ELF-1 (cell line): ENCODE data around the gene IQUB.
"Not testable (repeated sequence)": the region's sequence is repeated elsewhere in the genome, so short reads cannot be mapped to it uniquely, and the experiment has no call there.

Source experiments
- DNase-seq: peaks from one replicate; pipeline ENCODE4 v3.0.0-alpha.2; 2016; ENCODE audit warnings: low read depth, low spot score

The IQUB gene

GRCh38 chr7:123534383-123535260 lies at the start of gene IQUB:
Gene IQUB, minus strand, starts transcription at chr7:123534595. Its CDS starts 22,255 bp downstream, at chr7:123512340.
- DNase-seq = peak; percentile 96

- no peak for DNase-seq
Measured at GRCh38 chr7:123583821-123584220, 49.4 kb upstream of the IQUB start.

DNA sequence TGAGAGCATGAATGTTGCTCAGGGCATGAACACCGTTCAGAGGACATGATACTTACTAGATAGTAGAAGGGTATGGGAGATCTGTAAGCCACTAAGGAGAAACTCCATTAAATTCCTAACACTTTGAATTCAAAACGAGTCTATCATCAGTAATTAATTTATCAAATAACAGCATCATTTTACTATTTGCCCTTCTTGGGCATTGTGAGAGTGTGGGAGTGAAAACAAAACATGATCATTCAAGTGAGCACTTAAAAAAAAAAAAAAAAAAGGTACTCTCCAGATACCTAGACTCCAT lies 46.7 kb upstream of the IQUB start:
- DNase-seq = no peak

DNA sequence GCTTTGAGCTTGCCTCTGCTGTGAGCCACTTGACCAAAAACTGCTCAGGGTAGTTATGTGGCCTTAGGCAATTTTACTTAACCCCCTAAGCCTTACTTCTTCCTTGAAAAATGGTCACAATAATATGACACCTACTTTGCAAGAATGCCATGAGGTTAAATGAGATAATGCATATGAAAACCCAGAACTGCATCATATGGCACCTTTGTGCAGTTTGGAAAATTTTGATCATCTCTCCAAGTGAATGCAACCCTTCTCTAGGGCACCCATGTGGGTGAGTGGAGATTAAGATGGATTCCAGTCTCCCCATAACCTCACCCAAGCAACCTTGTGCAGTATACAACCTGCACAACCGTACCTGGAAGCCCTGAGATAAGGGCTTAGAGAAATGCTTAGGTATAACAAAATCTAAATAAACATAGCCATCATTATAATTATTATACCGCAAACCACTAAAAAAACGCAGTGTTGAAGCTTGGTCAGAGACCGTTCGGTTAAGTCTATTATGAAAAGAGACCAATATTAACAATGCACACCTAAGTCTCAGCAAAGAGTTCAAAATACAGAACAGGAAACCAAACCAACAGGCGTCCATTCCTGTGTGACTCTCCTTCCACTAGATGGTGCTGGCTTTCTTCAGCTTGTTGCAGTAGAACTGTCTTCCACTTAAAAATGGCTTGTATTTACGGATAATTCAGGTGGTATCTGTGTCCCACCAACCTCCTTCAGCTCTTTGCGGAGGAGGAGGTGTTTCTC lies 46.2 kb upstream of the IQUB start:
- DNase-seq = peak; percentile 42

GRCh38 chr7:123579416-123579815 lies 45.0 kb upstream of the IQUB start:
- DNase-seq = no peak

GRCh38 chr7:123573896-123574467 lies 39.6 kb upstream of the IQUB start:
- DNase-seq = no peak

DNA sequence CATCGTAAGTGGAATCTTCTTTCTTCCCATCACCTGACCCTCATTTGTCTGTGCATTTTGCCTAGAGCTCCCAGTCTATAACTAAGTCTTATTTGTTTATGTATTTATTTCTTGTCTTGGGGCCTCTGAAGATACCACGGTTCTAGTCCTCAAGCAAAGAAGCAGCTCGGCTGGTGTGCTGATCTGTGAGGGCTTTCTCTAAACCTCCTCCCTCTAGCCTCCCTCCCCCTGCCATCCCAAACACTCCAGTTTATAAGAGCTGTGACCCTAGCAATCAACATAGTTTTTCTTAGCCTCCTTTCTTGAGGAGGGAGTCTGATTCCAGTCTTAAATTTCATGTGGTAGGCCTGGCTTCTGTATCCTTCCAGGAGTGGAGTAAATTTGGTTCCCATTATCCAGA lies 38.9 kb upstream of the IQUB start:
- peak; percentile 8 for DNase-seq

DNA sequence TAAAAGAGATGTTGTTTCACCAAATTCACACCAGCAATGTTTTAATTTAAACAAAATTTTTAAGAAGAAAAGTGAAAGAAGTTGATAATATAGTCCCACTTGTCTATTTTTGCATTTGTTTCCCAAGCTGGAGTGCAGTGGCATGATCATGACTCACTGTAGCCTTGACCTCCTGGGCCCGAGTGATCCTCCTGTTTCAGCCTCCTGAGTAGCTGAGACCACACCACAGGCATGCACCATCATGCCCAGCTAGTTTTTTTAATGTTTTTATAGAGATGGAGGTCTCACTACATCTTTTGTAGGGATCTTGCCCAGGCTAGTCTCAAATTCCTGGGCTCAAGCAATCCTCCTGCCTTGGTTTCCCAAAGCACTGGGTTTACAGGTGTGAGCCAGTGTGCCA lies 37.3 kb upstream of the IQUB start:
- DNase-seq = no peak

DNA sequence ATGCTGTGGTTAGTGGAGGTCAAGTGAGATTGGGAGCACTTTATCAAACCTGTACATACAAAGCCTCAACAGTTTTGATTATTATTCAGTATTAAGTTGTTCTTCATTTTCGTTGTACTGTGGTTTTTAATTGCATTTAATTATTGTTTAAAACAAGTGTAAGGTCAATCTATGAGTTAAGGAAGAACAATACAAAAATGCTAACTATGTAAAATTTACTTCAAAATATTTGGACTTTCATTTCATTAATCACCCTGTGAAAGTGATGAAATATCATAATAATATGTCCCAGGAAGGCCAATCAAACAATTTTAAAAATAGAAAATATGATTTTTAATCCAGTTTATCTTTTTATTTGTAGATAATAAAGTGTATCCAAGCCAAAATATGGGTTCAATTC lies 36.8 kb upstream of the IQUB start:
- no peak for DNase-seq

DNA sequence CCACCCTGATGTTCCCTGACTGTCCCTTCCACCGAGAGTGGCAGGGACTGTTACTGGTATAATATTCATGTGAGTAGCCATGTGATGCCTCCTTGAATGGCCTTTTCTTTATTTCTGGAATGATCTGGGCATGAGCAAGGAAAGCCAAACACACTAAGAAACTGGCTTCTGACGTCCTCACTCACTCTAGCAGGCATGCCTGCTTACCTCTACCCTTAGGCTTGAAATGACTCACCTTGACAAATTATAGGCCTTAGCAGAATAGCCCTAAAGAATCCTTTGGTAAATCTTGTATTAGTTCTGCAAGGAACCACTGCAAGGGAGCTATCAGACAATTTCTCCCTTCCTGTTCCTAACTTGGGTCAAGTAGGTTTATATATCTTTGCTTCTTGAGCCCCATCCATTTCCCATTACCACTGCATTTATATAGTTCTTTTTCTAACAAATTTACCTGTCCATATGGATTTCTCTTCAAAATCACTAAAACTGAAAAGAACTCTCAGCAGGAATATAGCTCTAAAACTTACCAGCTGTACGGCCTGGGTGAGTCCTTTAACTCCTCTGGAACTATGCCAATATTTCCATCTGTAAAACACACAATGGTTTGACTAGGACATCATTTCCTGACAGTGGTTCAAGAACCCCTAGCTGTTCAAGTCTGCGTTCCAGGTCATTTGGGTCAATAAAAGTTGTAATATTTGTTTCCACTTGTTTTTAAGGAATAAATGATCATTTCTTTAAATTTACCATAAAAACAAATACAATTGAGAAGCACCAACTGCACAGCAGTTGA lies 36.2 kb upstream of the IQUB start:
- DNase-seq = peak; percentile 9

DNA sequence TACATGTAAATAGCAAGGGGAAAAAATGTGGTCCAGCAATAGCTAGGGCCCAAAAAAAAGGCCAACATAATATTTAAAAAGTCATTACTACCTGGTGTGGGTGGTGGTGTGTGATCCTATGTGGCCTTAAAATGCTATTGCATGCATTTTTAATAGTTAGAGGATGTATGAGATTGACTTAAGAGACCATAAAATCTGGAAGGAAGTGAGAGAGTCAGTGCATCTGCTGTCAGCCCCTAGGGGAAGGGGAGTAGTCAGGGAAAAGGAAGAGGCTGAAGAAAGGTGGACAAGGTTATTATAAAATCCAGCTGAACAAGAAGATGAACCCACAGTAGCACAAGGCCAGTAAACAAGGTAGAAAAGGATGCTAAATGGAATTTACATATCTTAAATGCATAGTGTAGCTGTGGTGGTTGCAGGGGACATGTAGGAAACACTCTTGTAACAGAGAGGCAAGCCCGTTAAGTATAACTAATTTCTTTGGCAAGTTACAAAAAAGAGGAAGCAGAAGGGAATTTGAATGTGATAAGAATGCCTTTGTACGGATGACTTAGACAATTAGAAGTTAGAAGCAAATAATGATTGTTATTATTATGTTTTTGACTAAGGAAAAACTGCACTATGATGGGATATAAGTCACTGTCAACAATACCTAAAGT lies 35.1 kb upstream of the IQUB start:
- no peak for DNase-seq

- DNase-seq = no peak
Measured at GRCh38 chr7:123562121-123562520, 27.7 kb upstream of the IQUB start.

DNA sequence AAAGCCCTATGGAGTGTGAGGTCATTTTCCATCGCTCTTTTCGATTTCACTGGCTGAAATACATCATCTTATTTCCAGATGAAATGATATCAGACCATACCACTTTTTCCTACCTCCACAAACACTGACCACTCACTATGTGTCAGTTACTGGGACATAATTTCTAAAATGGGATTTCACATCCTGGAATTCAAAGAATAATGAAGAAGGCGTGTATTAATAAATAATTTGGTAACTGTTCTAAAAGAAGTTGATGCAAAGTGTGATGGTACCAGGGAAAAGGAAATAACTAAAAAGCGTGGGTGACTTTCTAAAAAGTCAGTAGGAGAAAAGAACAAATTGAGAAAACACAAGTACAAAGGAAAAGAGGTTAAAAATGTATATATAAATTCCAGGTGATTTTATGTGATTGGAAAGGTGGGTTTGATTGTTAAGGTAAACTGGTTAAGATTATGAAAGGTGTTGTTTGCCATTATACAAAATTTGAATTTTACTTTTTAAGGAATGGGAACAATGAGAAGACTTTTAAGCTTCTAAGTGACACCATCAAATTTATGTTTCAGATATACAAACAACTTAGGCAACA lies 24.0 kb upstream of the IQUB start:
- no peak for DNase-seq

DNA sequence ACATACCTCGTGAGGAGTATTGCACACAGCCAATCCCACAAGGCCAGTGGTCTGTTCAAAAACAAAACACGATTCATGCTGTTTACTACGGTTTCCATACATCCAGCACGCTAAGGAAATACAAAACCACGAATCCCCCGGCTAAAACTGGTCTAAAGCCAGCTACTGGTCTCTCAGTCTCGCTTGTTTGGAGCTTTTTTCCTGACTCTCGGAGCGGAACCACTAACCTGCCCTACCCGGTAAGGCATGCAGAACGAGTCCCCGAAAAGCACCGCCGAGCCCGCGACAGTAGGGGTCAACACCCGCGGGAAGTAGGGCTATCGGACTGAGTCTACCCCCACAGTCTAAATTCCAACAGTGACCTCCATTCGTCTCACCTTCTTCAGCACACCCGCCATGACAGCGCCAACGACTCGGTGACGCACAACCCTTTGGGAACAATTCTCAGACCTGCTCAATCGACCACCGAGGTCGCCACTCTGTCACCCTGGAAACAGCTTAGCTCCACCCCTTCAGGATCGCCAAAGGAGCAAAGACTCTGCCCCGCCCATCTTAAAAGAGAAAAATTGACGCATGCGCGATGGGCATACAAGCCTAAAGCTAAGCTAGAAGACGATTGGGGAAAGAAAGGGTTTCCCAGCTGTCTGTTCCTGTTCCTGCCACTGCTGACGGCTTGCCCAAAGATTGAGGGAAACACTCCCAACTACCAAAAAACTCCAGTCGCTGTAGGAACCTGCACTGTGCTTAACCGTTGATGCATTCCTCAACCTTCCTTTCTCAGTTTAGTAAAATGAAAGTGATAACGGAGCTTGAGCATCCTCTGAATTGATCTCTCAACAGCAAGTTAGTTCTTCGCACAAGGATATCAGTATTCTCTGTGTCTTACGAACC lies 23.2 kb upstream of the IQUB start, which contains the start of gene NDUFA5:
TSS of gene NDUFA5 (minus strand) at position 421 of the 891 bp plus-strand sequence. CDS start at position 398, 23 bp downstream.
- DNase-seq = peak; percentile 98

GRCh38 chr7:123557016-123557397 lies 22.6 kb upstream of the IQUB start:
- DNase-seq = no peak

GRCh38 chr7:123555484-123555883 lies 21.1 kb upstream of the IQUB start:
- no peak for DNase-seq

DNA sequence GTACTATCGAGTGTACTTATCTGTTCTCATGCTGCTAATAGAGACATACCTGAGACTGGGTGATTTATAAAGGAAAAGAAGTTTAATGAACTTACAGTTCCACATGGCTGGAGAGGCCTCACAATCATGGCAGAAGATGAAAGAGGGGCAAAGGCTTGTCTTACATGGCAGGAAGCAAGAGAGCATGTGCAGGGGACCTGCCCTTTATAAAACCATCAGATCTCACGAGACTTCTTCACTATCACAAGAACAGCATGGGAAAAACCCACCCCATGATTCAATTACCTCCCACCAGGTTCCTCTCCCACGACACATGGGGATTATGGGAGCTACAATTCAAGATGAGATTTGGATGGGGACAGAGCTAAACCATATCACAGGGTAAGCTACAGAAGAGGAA lies 18.8 kb upstream of the IQUB start:
- DNase-seq = no peak

DNA sequence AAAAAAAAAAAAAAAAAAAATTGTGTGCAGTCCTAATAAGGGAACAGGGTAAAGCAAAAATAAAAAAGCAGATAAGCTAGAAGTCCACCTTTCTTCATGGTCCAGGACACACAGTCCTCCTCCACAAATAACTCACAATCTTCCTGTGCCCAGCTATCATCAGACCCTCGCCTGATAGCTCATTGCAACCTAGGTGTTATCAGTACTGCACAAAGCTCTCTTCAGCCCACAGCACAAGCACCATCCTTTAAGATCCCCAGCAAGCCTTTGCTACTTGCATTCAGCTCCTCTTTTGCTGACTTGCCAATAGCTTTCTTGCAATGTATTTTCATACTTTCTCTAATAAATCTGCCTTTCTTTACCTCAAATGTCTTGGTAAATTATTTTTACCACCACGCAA lies 18.2 kb upstream of the IQUB start:
- DNase-seq = no peak

- DNase-seq = not testable (repeated sequence)
Measured at GRCh38 chr7:123552134-123552533, 17.7 kb upstream of the IQUB start.

DNA sequence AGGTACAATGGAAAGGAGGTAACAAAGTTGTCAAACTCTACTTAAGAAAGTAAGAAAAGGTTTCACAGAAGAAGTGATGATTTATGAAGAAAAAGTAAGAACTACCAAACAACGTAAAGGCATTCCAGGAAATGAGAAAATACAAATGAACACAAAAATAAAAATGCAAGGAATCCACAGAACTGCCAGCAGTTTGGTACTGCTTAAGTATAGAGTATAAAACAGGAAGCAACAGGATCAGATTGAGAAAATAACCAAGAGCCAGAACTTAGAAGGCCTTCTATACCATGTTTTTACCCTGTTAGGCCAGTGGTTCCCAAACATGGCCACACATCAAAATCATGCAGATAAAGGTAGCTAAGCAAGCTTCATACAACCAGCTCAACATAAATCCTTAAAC lies 14.0 kb upstream of the IQUB start:
- no peak for DNase-seq
